H1 (cell line): Measurements from ENCODE around the gene SPACDR. TPM values are rescaled to one million over a fixed set of nuclear protein-coding genes. Genes with fewer than 3 reads are reported as not detected.

Source experiments
- ATF3 ChIP-seq: IDR thresholded peaks from 2 replicates; pipeline ENCODE4 v1.6.1; 2011; ENCODE audit warnings: low read depth, mild to moderate bottlenecking, low read length; ENCODE audit not compliant: insufficient read depth
- CHD7 ChIP-seq: fragments of 300-600 bp; sonication (generic); IDR thresholded peaks from 2 replicates; pipeline ENCODE4 v1.7.1; 2012; ENCODE audit warnings: low read length, moderate library complexity, mild to moderate bottlenecking, inconsistent platforms; ENCODE audit not compliant: insufficient replicate concordance
- CTBP2 ChIP-seq: IDR thresholded peaks from 2 replicates; pipeline ENCODE4 v1.7.0; 2011; ENCODE audit warnings: borderline replicate concordance, mild to moderate bottlenecking, moderate library complexity, mixed read lengths, low read length; ENCODE audit not compliant: insufficient read depth, insufficient read length
- EGR1 ChIP-seq: IDR thresholded peaks from 2 replicates; pipeline ENCODE4 v1.6.1; 2011; ENCODE audit warnings: low read depth, low read length, borderline replicate concordance
- NANOG ChIP-seq: IDR thresholded peaks from 2 replicates; pipeline ENCODE4 v1.6.1; 2011; ENCODE audit warnings: low read length, low read depth, mild to moderate bottlenecking, inconsistent platforms; ENCODE audit not compliant: insufficient read depth, poor library complexity, severe bottlenecking
- PHF8 ChIP-seq: fragments of 200-600 bp; sonication (generic); conservative IDR thresholded peaks from 2 replicates; pipeline ENCODE4 v1.7.1; 2012; ENCODE audit warnings: low read depth, mild to moderate bottlenecking, inconsistent platforms, low read length, moderate library complexity
- POLR2A ChIP-seq, 2 experiments: IDR thresholded peaks; 1 replicate in 1 of 2; 2 replicates in 1 of 2; pipeline ENCODE4 v1.6.1; 2011; ENCODE audit warnings: low read depth in 2 of 2, low read length in 2 of 2, mild to moderate bottlenecking in 2 of 2; ENCODE audit errors: control extremely low read depth in 1 of 2
- POLR2AphosphoS5 ChIP-seq: IDR thresholded peaks from 2 replicates; pipeline ENCODE4 v1.6.1; 2011; ENCODE audit warnings: low read depth, low read length
- SIN3A ChIP-seq, 2 experiments: IDR thresholded peaks in 1 of 2; conservative IDR thresholded peaks in 1 of 2; 2 replicates each; pipeline ENCODE4 v1.6.1; 2011 to 2012; ENCODE audit warnings: low read length in 2 of 2, improper control_type of control experiment in 1 of 2, low read depth in 1 of 2, mild to moderate bottlenecking in 1 of 2
- SIX5 ChIP-seq: IDR thresholded peaks from 2 replicates; pipeline ENCODE4 v1.6.1; 2011; ENCODE audit warnings: mild to moderate bottlenecking, low read depth, low read length
- SP2 ChIP-seq: IDR thresholded peaks from 2 replicates; pipeline ENCODE4 v1.6.1; 2012; ENCODE audit warnings: mild to moderate bottlenecking, low read length, inconsistent platforms
- SP4 ChIP-seq: IDR thresholded peaks from 2 replicates; pipeline ENCODE4 v1.6.1; 2012; ENCODE audit warnings: low read length, inconsistent platforms
- polyA plus RNA-seq, 7 experiments: library from polyadenylated mRNA; depleted of rRNA in 3 of 7; stranded (reverse) in 5 of 7; unstranded in 2 of 7; fragments of >200 nt in 5 of 7; fragments of 200-250 nt in 2 of 7; gene quantifications; 1 replicate in 5 of 7; 2 replicates in 1 of 7; 4 replicates in 1 of 7; pipeline versions ENCODE4 v1.2.1 to v1.2.3, GENCODE V29; 2011 to 2013; ENCODE audit warnings: missing spikeins in 2 of 7, mixed read lengths in 2 of 7
- total RNA-seq: library from RNA; stranded (reverse); fragmentation: NEBNext Ultra II Directional; extraction: Animal tissue kit (Norgen Biotek cat#: 25700); gene quantifications from 2 replicates; pipeline ENCODE4 v1.2.1, GENCODE V29; 2021

SPACDR gene
- total and polyA plus RNA-seq, 2 of the 8 experiments (the other 6 are each of a cell fraction or from before 2014, with no cell fraction given) = 0.26 TPM; not detected in 1

- no peak for TF ChIP-seq CHD7
- no peak for TF ChIP-seq POLR2AphosphoS5
- TF ChIP-seq CTBP2 = no peak
- no peak for TF ChIP-seq EGR1
- TF ChIP-seq POLR2A (IDR thresholded peaks at IDR 0.05; ENCODE audit: control extremely low read depth in 1 of 2, low read depth in 2 of 2, low read length in 2 of 2) = no peak
- no peak for TF ChIP-seq NANOG
- TF ChIP-seq SP4 = no peak
- no peak for TF ChIP-seq PHF8
- no peak for TF ChIP-seq SIX5
- TF ChIP-seq SP2 = no peak
- TF ChIP-seq SIN3A (conservative IDR thresholded peaks at IDR 0.05 in 1 of 2, IDR thresholded peaks at IDR 0.05 in 1 of 2; ENCODE audit: low read depth in 1 of 2, low read length in 2 of 2) = no peak
- no peak for TF ChIP-seq ATF3
Observed at GRCh38 chr7:100481466-100481865, 17.4 kb upstream of the SPACDR start (continued).
